Measurements from ENCODE around the gene OXLD1.

Gene OXLD1

DNA sequence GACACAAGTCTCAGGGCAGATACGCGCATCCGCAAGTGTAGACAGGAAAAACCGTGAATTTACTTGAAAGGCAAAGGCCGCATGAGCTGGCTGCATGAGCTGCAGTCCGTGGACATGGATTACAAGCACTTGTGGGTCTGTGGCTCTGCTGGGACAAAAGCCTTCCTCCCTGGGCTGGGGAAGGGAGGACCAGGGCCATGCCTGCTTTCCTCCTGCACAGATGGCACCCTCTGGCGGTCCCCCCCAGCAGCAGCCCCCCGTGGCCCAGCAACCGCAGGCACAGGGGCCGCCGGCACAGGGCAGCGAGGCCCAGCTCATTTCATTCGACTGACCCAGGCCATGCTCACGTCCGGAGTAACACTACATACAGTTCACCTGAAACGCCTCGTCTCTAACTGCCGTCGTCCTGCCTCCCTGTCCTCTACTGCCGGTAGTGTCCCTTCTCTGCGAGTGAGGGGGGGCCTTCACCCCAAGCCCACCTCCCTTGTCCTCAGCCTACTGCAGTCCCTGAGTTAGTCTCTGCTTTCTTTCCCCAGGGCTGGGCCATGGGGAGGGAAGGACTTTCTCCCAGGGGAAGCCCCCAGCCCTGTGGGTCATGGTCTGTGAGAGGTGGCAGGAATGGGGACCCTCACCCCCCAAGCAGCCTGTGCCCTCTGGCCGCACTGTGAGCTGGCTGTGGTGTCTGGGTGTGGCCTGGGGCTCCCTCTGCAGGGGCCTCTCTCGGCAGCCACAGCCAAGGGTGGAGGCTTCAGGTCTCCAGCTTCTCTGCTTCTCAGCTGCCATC, 35.1 kb upstream of the OXLD1 start:
- peak overlapping the region; percentile 99 for H3K4me3 ChIP-seq (replicated peaks; ENCODE audit: low read depth, low read length)
- DNase-seq (ENCODE audit: extremely low read depth, low read depth) = no peak
- TF ChIP-seq, protein P1, sequence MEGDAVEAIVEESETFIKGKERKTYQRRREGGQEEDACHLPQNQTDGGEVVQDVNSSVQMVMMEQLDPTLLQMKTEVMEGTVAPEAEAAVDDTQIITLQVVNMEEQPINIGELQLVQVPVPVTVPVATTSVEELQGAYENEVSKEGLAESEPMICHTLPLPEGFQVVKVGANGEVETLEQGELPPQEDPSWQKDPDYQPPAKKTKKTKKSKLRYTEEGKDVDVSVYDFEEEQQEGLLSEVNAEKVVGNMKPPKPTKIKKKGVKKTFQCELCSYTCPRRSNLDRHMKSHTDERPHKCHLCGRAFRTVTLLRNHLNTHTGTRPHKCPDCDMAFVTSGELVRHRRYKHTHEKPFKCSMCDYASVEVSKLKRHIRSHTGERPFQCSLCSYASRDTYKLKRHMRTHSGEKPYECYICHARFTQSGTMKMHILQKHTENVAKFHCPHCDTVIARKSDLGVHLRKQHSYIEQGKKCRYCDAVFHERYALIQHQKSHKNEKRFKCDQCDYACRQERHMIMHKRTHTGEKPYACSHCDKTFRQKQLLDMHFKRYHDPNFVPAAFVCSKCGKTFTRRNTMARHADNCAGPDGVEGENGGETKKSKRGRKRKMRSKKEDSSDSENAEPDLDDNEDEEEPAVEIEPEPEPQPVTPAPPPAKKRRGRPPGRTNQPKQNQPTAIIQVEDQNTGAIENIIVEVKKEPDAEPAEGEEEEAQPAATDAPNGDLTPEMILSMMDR (IDR thresholded peaks at IDR 0.05; ENCODE audit: low read depth, low read length, missing control alignments) = no peak

DNA sequence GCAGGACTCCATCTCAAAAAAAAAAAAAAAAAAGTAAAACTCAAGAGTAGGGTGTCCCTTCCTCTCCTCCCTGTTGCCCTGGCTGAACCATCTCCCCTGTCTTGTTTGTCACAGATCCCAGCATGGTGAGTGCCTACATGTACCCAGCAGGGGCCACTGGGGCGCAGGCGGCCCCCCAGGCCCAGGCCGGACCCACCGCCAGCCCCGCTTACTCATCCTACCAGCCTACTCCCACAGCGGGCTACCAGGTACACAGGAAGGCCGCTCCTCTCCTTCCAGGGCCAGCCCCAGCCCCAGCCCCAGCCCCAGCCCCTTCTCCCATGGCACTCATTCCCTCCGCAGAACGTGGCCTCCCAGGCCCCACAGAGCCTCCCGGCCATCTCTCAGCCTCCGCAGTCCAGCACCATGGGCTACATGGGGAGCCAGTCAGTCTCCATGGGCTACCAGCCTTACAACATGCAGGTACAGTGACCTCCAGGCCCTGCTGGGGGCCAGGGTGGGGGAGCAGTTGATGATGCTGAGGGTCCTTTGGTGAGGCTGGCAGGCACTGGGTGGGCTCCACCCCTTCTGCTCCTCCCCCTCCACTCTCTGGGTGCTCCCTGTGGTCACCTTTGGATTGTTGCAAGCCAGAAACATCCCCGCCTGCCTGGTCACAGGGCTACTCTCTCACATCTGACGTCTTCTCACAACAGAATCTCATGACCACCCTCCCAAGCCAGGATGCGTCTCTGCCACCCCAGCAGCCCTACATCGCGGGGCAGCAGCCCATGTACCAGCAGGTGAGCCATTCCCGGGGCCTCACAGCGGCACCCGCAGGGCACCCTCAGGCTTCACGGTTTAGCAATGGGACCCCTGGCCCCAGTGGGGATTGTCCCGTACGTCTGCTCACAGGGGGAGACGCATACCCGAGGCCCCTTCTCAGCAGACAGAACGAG, 34.2 kb upstream of the OXLD1 start:
- DNase-seq (ENCODE audit: extremely low read depth, low read depth) = no peak
- peak overlapping the region; percentile 99; the same call in 1 of the 2 replicates for H3K4me3 ChIP-seq (replicated peaks; ENCODE audit: low read depth, low read length)
- TF ChIP-seq, protein P1 (IDR thresholded peaks at IDR 0.05; ENCODE audit: low read depth, low read length, missing control alignments) = no peak

DNA sequence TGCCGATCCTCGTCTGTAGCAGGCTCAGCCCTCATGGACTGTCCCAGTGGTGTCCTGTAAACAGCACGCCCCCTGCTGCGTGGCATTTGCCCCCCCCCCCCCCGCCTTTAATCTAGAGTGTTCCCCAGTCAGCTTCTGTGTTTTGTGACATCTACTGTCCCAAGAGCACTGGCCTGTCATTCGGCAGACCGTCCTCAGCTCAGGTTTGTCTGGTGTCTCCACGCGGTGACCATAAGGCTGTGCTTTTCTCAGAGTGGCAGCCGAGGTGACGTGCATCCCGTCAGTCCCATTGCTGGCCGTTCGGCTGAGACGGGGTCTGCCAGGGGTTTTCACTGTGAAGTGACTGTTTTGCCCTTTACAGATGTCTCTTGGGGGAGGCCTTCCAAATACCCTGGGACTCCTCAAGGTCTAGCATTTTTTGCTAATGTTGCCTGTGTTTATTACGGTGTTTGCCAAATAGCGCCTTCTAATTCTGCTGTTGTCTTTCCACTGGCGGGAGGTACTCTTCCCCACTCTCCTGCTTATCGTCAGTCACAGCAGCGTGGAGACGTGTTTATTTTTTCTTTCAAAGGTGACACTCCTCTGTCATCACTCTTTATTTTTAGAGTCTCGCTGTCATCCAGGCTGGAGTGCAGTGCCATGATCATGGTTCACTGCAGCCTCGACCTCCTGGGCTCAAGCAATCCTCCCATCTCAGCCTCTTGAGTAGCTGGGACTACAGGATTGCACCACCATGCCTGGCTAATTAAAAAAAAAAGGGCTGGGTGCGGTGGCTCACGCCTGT, 31.0 kb upstream of the OXLD1 start:
- TF ChIP-seq, protein P1 (IDR thresholded peaks at IDR 0.05; ENCODE audit: low read depth, low read length, missing control alignments) = no peak
- no peak overlapping the region for H3K4me3 ChIP-seq (replicated peaks; ENCODE audit: low read depth, low read length)
- no peak for DNase-seq (ENCODE audit: extremely low read depth, low read depth)

DNA sequence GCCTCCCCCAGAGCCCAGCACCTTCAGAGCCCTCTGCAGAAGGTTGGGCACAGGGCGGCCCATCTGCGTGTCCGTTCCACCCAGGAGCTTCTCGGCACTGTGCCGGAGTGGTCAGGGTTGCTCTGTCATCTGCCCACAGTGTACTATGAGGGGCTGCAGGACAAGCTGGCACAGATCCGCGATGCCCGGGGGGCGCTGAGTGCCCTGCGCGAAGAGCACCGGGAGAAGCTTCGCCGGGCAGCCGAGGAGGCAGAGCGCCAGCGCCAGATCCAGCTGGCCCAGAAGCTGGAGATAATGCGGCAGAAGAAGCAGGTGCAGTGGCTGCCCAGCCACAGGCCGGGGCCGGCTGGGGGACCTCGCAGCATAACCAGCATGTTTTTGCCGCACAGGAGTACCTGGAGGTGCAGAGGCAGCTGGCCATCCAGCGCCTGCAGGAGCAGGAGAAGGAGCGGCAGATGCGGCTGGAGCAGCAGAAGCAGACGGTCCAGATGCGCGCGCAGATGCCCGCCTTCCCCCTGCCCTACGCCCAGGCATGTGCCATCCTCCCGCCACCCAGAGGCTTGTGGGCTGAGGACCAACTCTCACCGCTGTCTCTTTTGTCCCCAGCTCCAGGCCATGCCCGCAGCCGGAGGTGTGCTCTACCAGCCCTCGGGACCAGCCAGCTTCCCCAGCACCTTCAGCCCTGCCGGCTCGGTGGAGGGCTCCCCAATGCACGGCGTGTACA, 30.0 kb upstream of the OXLD1 start:
- H3K4me3 ChIP-seq (replicated peaks; ENCODE audit: low read depth, low read length) = no peak overlapping the region
- no peak for DNase-seq (ENCODE audit: extremely low read depth, low read depth)
- TF ChIP-seq, protein P1 (IDR thresholded peaks at IDR 0.05; ENCODE audit: low read depth, low read length, missing control alignments) = no peak

DNA sequence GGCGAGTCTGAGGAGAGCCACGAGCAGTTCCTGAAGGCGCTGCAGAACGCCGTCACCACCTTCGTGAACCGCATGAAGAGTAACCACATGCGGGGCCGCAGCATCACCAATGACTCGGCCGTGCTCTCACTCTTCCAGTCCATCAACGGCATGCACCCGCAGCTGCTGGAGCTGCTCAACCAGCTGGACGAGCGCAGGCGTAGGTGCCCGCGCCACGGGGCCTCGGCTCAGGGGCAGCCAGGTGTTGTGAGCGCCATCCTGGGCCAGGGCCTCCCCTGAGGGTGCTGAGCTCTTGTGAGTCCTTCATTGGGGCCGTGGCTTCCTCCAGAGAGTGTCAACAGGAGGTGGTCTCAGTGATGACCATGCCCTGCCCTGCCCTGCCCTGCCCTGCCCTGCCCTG, 29.4 kb upstream of the OXLD1 start:
- DNase-seq (ENCODE audit: extremely low read depth, low read depth) = no peak
- TF ChIP-seq, protein P1 (IDR thresholded peaks at IDR 0.05; ENCODE audit: low read depth, low read length, missing control alignments) = no peak
- H3K4me3 ChIP-seq (replicated peaks; ENCODE audit: low read depth, low read length) = no peak overlapping the region

DNA sequence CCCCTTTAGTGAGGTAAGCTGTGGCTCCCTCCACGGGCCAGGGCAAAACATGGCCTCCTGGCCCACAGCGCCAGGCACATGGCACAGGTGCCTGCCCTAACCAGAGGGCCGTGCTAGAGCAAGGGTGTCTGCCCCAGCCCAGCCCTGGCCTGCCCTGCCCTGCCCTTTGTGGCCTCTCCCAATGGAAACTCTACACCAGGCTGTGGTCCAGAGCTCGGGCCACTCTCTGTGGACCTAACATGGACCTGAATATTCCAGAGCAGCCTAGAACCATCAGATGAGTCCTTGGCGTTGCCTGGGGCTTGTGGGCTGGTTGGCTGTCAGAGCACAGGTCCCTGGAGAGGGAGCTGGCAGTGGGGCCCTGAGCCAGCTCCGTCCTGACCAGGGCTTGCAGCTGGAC, 28.8 kb upstream of the OXLD1 start:
- H3K4me3 ChIP-seq (replicated peaks; ENCODE audit: low read depth, low read length) = no peak overlapping the region
- no peak for DNase-seq (ENCODE audit: extremely low read depth, low read depth)
- TF ChIP-seq, protein P1 (IDR thresholded peaks at IDR 0.05; ENCODE audit: low read depth, low read length, missing control alignments) = no peak
